DMS 273 (cell line): ENCODE measurements around the gene ECSIT.
"Not testable (repeated sequence)": the region's sequence is repeated elsewhere in the genome, so short reads cannot be mapped to it uniquely, and the experiment has no call there.

ENCODE experiments used
- DNase-seq: peaks from one replicate; lab custom pipeline; 2025; ENCODE audit not compliant: unreplicated experiment; lab: John Stamatoyannopoulos, UW

Gene ECSIT

GRCh38 chr19:11478167-11479089 is 50.5 kb downstream of the ECSIT start:
- DNase-seq = peak; percentile 38

GRCh38 chr19:11475861-11476260 is 53.1 kb downstream of the ECSIT start:
- peak; percentile 54 for DNase-seq

GRCh38 chr19:11475343-11475742 is 53.6 kb downstream of the ECSIT start:
- not testable (repeated sequence) for DNase-seq

- no peak for DNase-seq
Observed at GRCh38 chr19:11473725-11474124, 55.2 kb downstream of the ECSIT start.

GRCh38 chr19:11468266-11468845 is 60.6 kb downstream of the ECSIT start:
- DNase-seq = not testable (repeated sequence)

DNA sequence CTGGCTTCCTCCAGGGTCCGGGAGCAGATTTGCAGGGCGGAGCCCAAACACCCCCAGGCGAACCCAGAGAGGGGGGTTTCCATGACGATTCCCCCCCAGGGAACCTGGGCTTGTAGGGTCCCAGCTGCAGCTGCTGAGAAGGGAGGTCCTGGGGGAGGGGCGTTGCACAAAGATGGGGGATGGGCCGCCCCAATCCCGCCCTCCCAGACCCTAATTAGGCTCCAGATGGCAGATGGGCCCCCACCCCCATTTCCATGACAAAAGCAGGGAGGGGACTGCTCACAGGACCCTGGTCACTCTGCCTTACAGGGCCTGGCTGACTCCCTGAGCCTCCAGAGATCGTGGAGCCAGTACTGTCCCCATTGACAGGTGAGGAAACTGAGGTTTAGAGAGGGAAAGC is 63.3 kb downstream of the ECSIT start:
- peak; percentile 33 for DNase-seq

GRCh38 chr19:11464333-11465265 is 64.3 kb downstream of the ECSIT start:
- DNase-seq = no peak

DNA sequence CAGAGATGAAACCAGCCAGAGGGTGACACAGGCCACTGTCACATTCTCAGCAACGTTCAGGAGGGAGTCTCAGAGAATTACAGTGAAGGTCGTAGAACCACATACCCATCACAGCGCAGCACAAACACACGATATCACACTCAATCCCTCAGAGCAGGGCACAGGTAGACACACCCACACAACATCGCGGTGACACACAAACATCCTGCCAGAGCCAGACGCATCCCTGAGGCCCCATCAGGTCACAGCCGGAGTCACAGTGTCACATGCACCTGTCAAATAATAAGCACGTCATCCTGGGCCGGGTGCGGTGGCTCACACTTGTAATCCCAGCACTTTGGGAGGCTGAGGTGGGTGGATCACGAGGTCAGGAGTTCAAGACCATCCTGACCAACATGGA is 65.5 kb downstream of the ECSIT start:
- no peak for DNase-seq

DNA sequence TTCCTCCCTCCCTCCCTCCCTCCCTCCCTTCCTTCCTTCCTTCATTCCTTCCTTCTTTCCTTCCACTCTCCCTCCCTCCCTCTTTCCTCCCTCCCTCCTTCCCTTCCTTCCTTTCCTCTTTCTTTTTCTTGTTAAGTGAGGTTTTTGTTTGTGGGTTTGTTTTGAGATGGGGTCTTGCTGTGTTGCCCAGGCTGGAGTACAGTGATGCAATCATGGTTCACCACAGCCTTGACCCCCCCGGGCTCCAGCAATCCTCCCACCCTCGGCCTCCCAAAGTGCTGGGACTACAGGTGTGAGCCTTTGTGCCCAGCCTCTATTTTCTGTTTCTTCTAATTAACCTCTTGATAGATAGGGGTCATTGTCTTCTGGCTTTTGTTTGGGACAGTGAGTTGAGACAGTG is 67.5 kb downstream of the ECSIT start:
- no peak for DNase-seq

- peak; percentile 33 for DNase-seq
Observed at GRCh38 chr19:11460207-11460606, 68.7 kb downstream of the ECSIT start.

- not testable (repeated sequence) for DNase-seq
Observed at GRCh38 chr19:11458912-11459311, 70.0 kb downstream of the ECSIT start.

- DNase-seq = no peak
Observed at GRCh38 chr19:11458236-11458900, 70.6 kb downstream of the ECSIT start.

- no peak for DNase-seq
Observed at GRCh38 chr19:11457831-11458230, 71.1 kb downstream of the ECSIT start.

DNA sequence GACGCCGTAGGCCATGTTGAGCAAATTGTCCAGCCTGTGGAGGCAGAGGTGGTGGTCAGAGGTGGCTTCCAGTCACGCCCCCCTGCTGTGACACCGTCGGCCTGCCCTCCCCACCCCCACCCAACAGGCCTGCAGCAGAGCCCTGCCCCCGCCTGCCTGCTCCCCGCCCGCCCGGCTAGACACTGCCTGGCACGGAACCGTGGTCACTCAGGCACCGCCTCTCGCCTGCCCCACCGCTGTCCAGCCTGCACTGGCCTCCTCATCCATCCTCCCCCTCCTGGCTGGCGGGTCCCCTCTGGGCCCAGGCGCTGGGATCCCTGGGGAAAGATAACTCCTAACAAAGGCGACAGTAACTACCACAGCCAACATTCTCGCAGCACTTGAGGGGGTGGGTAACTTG is 71.8 kb downstream of the ECSIT start:
- DNase-seq = no peak

GRCh38 chr19:11456659-11457058 is 72.3 kb downstream of the ECSIT start:
- DNase-seq = no peak
